KOPT-K1 (cell line): ENCODE data around the gene KLF1.

Experiments
- H3K27ac ChIP-seq: fragments of 200-600 bp; sonication (generic); 2 replicates; pipeline ENCODE4 v1.5.1; 2016; ENCODE audit warnings: antibody characterized with exemption, mild to moderate bottlenecking, low read depth, low read length; ENCODE audit not compliant: poor library complexity, severe bottlenecking
- H3K36me3 ChIP-seq: fragments of 200-600 bp; sonication (generic); 2 replicates; pipeline ENCODE4 v1.5.1; 2017; ENCODE audit warnings: antibody characterized with exemption, mild to moderate bottlenecking, low read length, moderate library complexity; ENCODE audit not compliant: insufficient read depth
- H3K9me3 ChIP-seq: fragments of 200-600 bp; sonication (generic); 2 replicates; pipeline ENCODE4 v1.5.1; 2017; ENCODE audit warnings: antibody characterized with exemption, low read length, mild to moderate bottlenecking; ENCODE audit not compliant: insufficient read depth, poor library complexity, severe bottlenecking

The KLF1 gene

GRCh38 chr19:12882589-12882988 lies 4.4 kb downstream of the KLF1 start:
- H3K27ac ChIP-seq: no peak overlapping the region

GRCh38 chr19:12881172-12881808 lies 5.7 kb downstream of the KLF1 start, which contains the start of gene DNASE2:
Gene DNASE2, minus strand, starts transcription at chr19:12881449. Its CDS starts 74 bp downstream, at chr19:12881375.
- peak within 1 kb of the TSS; percentile 53 for H3K27ac ChIP-seq
- H3K36me3 ChIP-seq: peaks cover 15% of the 10 kb centered on the region; the same call in 1 of the 2 replicates
- H3K9me3 ChIP-seq: peaks cover 21% of the 10 kb centered on the region

More at GRCh38 chr19:12882589-12882988, 4.4 kb downstream of the KLF1 start:
- Histone ChIP-seq H3K36me3 (peaks cover 12% of the 10 kb centered on the region; the same call in 1 of the 2 replicates), H3K9me3 (peaks cover 21% of the 10 kb centered on the region)

- H3K9me3 ChIP-seq: peaks cover 21% of the 10 kb centered on the region
- peak overlapping the region; percentile 53 for H3K27ac ChIP-seq
- H3K36me3 ChIP-seq: peaks cover 15% of the 10 kb centered on the region; the same call in 1 of the 2 replicates
These were observed 6.3 kb downstream of the KLF1 start for GRCh38 chr19:12880551-12881171.

- Histone ChIP-seq H3K36me3 (peaks cover 21% of the 10 kb centered on the region; the same call in 1 of the 2 replicates), H3K9me3 (peaks cover 8% of the 10 kb centered on the region), H3K27ac (no peak overlapping the region)
These were observed 11.9 kb downstream of the KLF1 start for GRCh38 chr19:12875086-12875485.

GRCh38 chr19:12873891-12874745 lies 12.9 kb downstream of the KLF1 start:
- Histone ChIP-seq H3K27ac (no peak overlapping the region), H3K9me3 (peaks cover 8% of the 10 kb centered on the region), H3K36me3 (peaks cover 21% of the 10 kb centered on the region; the same call in 1 of the 2 replicates)

GRCh38 chr19:12872941-12873890 lies 13.8 kb downstream of the KLF1 start:
- Histone ChIP-seq H3K27ac (no peak overlapping the region), H3K9me3 (peaks cover 8% of the 10 kb centered on the region), H3K36me3 (peaks cover 15% of the 10 kb centered on the region; the same call in 1 of the 2 replicates)

- Histone ChIP-seq H3K27ac (no peak overlapping the region), H3K36me3 (peaks cover 9% of the 10 kb centered on the region; the same call in 1 of the 2 replicates), H3K9me3 (peaks cover 8% of the 10 kb centered on the region)
These were observed 14.7 kb downstream of the KLF1 start for GRCh38 chr19:12872255-12872654.

GRCh38 chr19:12871681-12872080 lies 15.3 kb downstream of the KLF1 start:
- H3K9me3 ChIP-seq: peaks cover 8% of the 10 kb centered on the region
- H3K27ac ChIP-seq: no peak overlapping the region
- peaks cover 9% of the 10 kb centered on the region; the same call in 1 of the 2 replicates for H3K36me3 ChIP-seq

GRCh38 chr19:12868540-12869112 lies 18.4 kb downstream of the KLF1 start:
- H3K9me3 ChIP-seq: peaks cover 7% of the 10 kb centered on the region
- no peaks in the 10 kb centered on the region for H3K36me3 ChIP-seq
- no peak overlapping the region for H3K27ac ChIP-seq

- no peaks in the 10 kb centered on the region for H3K36me3 ChIP-seq
- no peaks in the 10 kb centered on the region for H3K9me3 ChIP-seq
- H3K27ac ChIP-seq: no peak overlapping the region
These were observed 19.6 kb downstream of the KLF1 start for GRCh38 chr19:12867120-12868099.

GRCh38 chr19:12866416-12867119 lies 20.4 kb downstream of the KLF1 start:
- Histone ChIP-seq H3K9me3 (no peaks in the 10 kb centered on the region), H3K27ac (no peak overlapping the region), H3K36me3 (no peaks in the 10 kb centered on the region)

- Histone ChIP-seq H3K27ac (no peak overlapping the region), H3K36me3 (no peaks in the 10 kb centered on the region), H3K9me3 (no peaks in the 10 kb centered on the region)
These were observed 21.1 kb downstream of the KLF1 start for GRCh38 chr19:12865746-12866415.
